Measurements from ENCODE around the gene GARIN5A. TPM values are rescaled to one million over a fixed set of nuclear protein-coding genes. Genes with fewer than 3 reads are reported as not detected.
A peak's percentile ranks its signal among the peaks of the same experiment; 100 is the strongest.

Gene GARIN5A
- total RNA-seq, 2 donors from 2014 or later, result 1.0 TPM; not detected in 1

DNA sequence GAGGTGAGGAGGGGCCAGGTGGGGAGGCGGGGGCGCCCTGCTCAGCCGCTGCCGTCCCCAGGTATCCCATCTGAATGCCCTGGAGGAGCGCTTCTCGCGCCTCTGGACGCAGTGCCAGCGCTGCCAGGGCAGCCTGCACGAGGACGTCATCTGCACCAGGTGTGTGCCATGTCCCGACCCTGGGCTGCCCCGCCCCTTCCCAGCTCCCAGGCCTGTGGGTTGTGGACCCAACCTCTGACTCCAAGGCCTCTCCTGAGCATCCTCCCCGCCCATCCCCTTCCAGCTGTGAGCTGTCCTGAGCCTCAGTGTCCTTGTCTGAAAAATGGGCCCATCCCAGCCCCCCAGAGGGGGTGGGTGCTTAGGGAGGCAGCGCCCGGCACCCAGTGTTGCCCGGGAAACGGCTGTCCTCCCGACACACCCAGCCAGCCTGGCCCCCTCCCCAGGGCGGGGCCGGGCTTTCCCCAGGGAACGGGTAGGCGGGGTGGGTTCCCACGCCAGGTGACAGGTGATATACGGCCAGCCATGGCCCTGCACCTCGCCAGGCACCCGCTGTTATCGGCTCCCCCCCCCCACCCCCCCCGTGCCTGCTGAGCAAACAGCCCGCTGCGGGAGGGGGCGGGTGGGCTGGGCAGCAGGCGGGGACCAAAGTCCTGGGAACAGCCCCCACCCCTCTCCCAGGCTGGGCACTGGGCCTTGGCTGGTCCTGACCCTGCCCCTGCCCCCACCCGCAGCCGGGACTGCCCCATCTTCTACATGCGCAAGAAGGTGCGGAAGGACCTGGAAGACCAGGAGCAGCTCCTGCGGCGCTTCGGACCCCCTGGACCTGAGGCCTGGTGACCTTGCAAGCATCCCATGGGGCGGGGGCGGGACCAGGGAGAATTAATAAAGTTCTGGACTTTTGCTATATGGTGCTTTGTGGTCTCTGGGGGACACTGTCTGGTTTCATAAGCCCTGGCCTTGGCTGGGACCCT is 59.3 kb downstream of the GARIN5A start:
- TF ChIP-seq, protein P1, sequence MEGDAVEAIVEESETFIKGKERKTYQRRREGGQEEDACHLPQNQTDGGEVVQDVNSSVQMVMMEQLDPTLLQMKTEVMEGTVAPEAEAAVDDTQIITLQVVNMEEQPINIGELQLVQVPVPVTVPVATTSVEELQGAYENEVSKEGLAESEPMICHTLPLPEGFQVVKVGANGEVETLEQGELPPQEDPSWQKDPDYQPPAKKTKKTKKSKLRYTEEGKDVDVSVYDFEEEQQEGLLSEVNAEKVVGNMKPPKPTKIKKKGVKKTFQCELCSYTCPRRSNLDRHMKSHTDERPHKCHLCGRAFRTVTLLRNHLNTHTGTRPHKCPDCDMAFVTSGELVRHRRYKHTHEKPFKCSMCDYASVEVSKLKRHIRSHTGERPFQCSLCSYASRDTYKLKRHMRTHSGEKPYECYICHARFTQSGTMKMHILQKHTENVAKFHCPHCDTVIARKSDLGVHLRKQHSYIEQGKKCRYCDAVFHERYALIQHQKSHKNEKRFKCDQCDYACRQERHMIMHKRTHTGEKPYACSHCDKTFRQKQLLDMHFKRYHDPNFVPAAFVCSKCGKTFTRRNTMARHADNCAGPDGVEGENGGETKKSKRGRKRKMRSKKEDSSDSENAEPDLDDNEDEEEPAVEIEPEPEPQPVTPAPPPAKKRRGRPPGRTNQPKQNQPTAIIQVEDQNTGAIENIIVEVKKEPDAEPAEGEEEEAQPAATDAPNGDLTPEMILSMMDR (IDR thresholded peaks at IDR 0.05), result no peak
- no peak for TF ChIP-seq POLR2A (IDR thresholded peaks at IDR 0.05)
- DNase-seq (peak; percentile 53 to 79 (median 73)), ATAC-seq (peak; percentile 61)
- no peaks in the 10 kb centered on the region for H3K36me3 ChIP-seq (replicated peaks in 1 of 2; ENCODE audit: insufficient read depth in 1 of 2, low read depth in 2 of 2)
- H3K4me3 ChIP-seq, result no peak overlapping the region
- 28 to 33% methylated on average over 1 to 31 of the region's 42 CpGs for WGBS, 2 donors
- peak overlapping the region in 1 of 4 donors; percentile 50 for H3K27ac ChIP-seq
- H3K27me3 ChIP-seq, result no peaks in the 10 kb centered on the region
- H3K4me1 ChIP-seq, result peaks cover 24% of the 10 kb centered on the region
- H3K9me3 ChIP-seq, result no peaks in the 10 kb centered on the region
- intact Hi-C loops (cut with DNase I), result no loop called here

Other genes with a start within 250 kb of the GARIN5A start
- gene KCNC3, start 147.5 kb downstream of the GARIN5A start, total RNA-seq, result 1 to 10 TPM; 1.8 to 6.3 TPM
- gene NAPSA, start 111.2 kb downstream of the GARIN5A start, total RNA-seq, result 1 to 10 TPM; 1.8 to 2.3 TPM
- gene NR1H2, start 100.4 kb downstream of the GARIN5A start, total RNA-seq, result 10 to 100 TPM; 43.2 to 50.1 TPM
- gene POLD1, start 92.5 kb downstream of the GARIN5A start, total RNA-seq, result 10 to 100 TPM; 13.2 to 13.8 TPM
- gene SPIB, start 57.9 kb downstream of the GARIN5A start, total RNA-seq, result 1 to 10 TPM in 1 of 2 donors, not detected in 1; 6.9 TPM
- gene MYBPC2, start 44.0 kb downstream of the GARIN5A start, total RNA-seq, result not detected
- 10 to 100 TPM; 60.3 to 68.0 TPM for gene EMC10, start 341 bp downstream of the GARIN5A start, total RNA-seq
- 1 to 10 TPM; 5.6 to 7.5 TPM for gene JOSD2, start 34.3 kb upstream of the GARIN5A start, total RNA-seq
- not detected for gene ASPDH, start 37.1 kb upstream of the GARIN5A start, total RNA-seq
- 10 to 100 TPM in 1 of 2 donors, under 1 TPM in 1; 0.26 to 10.5 TPM for gene LRRC4B, start 91.6 kb upstream of the GARIN5A start, total RNA-seq
- gene SYT3, start 163.0 kb upstream of the GARIN5A start, total RNA-seq, result under 1 TPM; 0.33 to 0.52 TPM
- not detected for gene C19orf81, start 172.6 kb upstream of the GARIN5A start, total RNA-seq
- 1 to 10 TPM in 1 of 2 donors, under 1 TPM in 1; 0.26 to 2.3 TPM for gene SHANK1, start 243.0 kb upstream of the GARIN5A start, total RNA-seq
- 10 to 100 TPM in 1 of 2 donors, 1 to 10 TPM in 1; 5.2 to 24.1 TPM for gene CLEC11A, start 246.5 kb upstream of the GARIN5A start, total RNA-seq